Pancreas (tissue), 10 donors: Measurements from ENCODE around the gene RBM24. TPM values are rescaled to one million over a fixed set of nuclear protein-coding genes. Genes with fewer than 3 reads are reported as not detected.

ENCODE experiments used
- ATAC-seq, 4 donors: fragments of 200-7000 bp; cut with Tn5 transposase; one replicate each; pipeline versions ENCODE4 v1.8.0 to v1.9.1; 2020; ENCODE audit warnings: mild to moderate bottlenecking in 4 of 4, moderate library complexity in 4 of 4
- DNase-seq, 6 donors: peaks; one replicate each; pipeline ENCODE4 v3.0.0-alpha.2; 2020
- FAIRE-seq: peaks from 2 replicates; lab custom pipeline; 2012; peaks lifted over from hg19 to GRCh38; lab: Jason Lieb, UNC
- H3K27ac ChIP-seq, 4 donors: fragments of 200-600 bp; sonication (generic); 1 replicate in 3 of 4; 2 replicates in 1 of 4; pipeline versions ENCODE4 v1.5.0 to v1.8.0; 2020
- H3K27me3 ChIP-seq, 4 donors: fragments of 200-600 bp; one replicate each; pipeline ENCODE4 v1.8.0; 2021
- H3K36me3 ChIP-seq, 3 donors: fragments of 200-600 bp; sonication (generic) in 1 of 3; one replicate each; pipeline versions ENCODE4 v1.5.0 to v1.8.0; 2020 to 2021
- H3K4me1 ChIP-seq, 3 donors: fragments of 200-600 bp; one replicate each; pipeline ENCODE4 v1.8.0; 2021
- H3K4me3 ChIP-seq, 4 donors: fragments of 200-600 bp; sonication (generic) in 2 of 4; one replicate each; pipeline versions ENCODE4 v1.5.0 to v1.8.0; 2020 to 2021
- H3K9me3 ChIP-seq, 4 donors: fragments of 200-600 bp; one replicate each; pipeline ENCODE4 v1.8.0; 2021
- CTCF ChIP-seq, 4 donors: fragments of 200-600 bp; sonication (generic) in 3 of 4; IDR thresholded peaks; one replicate each; pipeline versions ENCODE4 v1.5.0 to v1.8.0; 2021; ENCODE audit warnings: antibody characterized with exemption in 4 of 4
- WGBS, 2 donors: extraction: QIAGEN DNeasy Blood & Tissue Kit; methylation state at CpG; one replicate each; pipeline ENCODE4 v1.1.7; 2013; 5-methylcytosine and 5-hydroxymethylcytosine counted together
- intact Hi-C, 3 donors: fragments of 100-400 bp; cut with DNase I; formaldehyde crosslinking; loops; one replicate each; pipeline versions ENCODE4 v1.11.1 to v1.14.2; 2022
- polyA plus RNA-seq, 2 donors: library from polyadenylated mRNA; stranded (reverse); fragments of 200-250 nt; gene quantifications; one replicate each; pipeline ENCODE4 v1.2.3, GENCODE V29; 2013
- total RNA-seq, 6 donors: library from RNA; stranded (reverse); fragmentation: NEBNext Ultra II Directional in 4 of 6; extraction: Animal tissue kit (Norgen Biotek cat#: 25700) in 4 of 6; gene quantifications; one replicate each; pipeline versions ENCODE4 v1.2.1 to v1.2.4, GENCODE V29; 2021 to 2023
- donor health status: healthy with polysubstance abuse.
- donor health status: DM: no; HTN: no; CAD: no; lungs with moderate emphysema.
- donor health status: DM: no; HTN: no; CAD: no.
- donor health status: control.
- donor health status: control.
- donor health status: Bipolar disorder and iron deficiency.
- donor health status: DM: yes; HTN: yes; CAD: no.
- donor health status: DM: no; HTN: no; CAD: no.
- donor health status: DM: no; HTN: no; CAD: no.
- donor health status: DM: yes; HTN: yes; CAD: no.

RBM24 gene
- total and polyA plus RNA-seq, 8 donors = 0.06 to 0.45 (median 0.12) TPM; not detected in 2

GRCh38 chr6:17267566-17267965 lies 13.6 kb upstream of the RBM24 start:
- H3K27me3 ChIP-seq = no peaks in the 10 kb centered on the region
- no peak for FAIRE-seq
- WGBS, 2 donors = 66 to 81% methylated on average over 3 of the region's 3 CpGs
- H3K27ac ChIP-seq = no peak overlapping the region
- H3K4me1 ChIP-seq = no peaks in the 10 kb centered on the region
- intact Hi-C loops = no loop called here
- H3K9me3 ChIP-seq = no peaks in the 10 kb centered on the region
- ATAC-seq = no peak
- H3K4me3 ChIP-seq = no peak overlapping the region
- no peak for TF ChIP-seq CTCF (IDR thresholded peaks at IDR 0.05)
- no peaks in the 10 kb centered on the region for H3K36me3 ChIP-seq
- DNase-seq = no peak

GRCh38 chr6:17268114-17268513 lies 13.0 kb upstream of the RBM24 start:
- Histone ChIP-seq H3K9me3 (no peaks in the 10 kb centered on the region), H3K36me3 (no peaks in the 10 kb centered on the region), H3K27ac (no peak overlapping the region), H3K4me1 (no peaks in the 10 kb centered on the region), H3K4me3 (no peak overlapping the region), H3K27me3 (no peaks in the 10 kb centered on the region)
- no peak for TF ChIP-seq CTCF (IDR thresholded peaks at IDR 0.05)
- intact Hi-C loops = no loop called here
- 74 to 82% methylated on average over 6 of the region's 6 CpGs for WGBS, 2 donors
- ATAC-seq (no peak), DNase-seq (no peak), FAIRE-seq (no peak)

GRCh38 chr6:17269840-17270239 lies 11.3 kb upstream of the RBM24 start:
- TF ChIP-seq CTCF (IDR thresholded peaks at IDR 0.05) = no peak
- H3K4me1 ChIP-seq = no peaks in the 10 kb centered on the region
- H3K9me3 ChIP-seq = no peaks in the 10 kb centered on the region
- no peaks in the 10 kb centered on the region for H3K36me3 ChIP-seq
- 77 to 93% methylated on average over 3 of the region's 3 CpGs for WGBS, 2 donors
- FAIRE-seq (no peak), ATAC-seq (no peak), DNase-seq (no peak)
- no peak overlapping the region for H3K27ac ChIP-seq
- no peak overlapping the region for H3K4me3 ChIP-seq
- intact Hi-C loops = no loop called here
- H3K27me3 ChIP-seq = no peaks in the 10 kb centered on the region

- no peak for FAIRE-seq
- intact Hi-C loops = no loop called here
- 47 to 61% methylated on average over 3 of the region's 3 CpGs for WGBS, 2 donors
- H3K27me3 ChIP-seq = no peaks in the 10 kb centered on the region
- no peak for DNase-seq
- no peaks in the 10 kb centered on the region for H3K36me3 ChIP-seq
- no peak overlapping the region for H3K4me3 ChIP-seq
- no peak for TF ChIP-seq CTCF (IDR thresholded peaks at IDR 0.05)
- no peaks in the 10 kb centered on the region for H3K4me1 ChIP-seq
- H3K9me3 ChIP-seq = no peaks in the 10 kb centered on the region
- no peak for ATAC-seq
- no peak overlapping the region for H3K27ac ChIP-seq
Measured at GRCh38 chr6:17271628-17272027, 9.5 kb upstream of the RBM24 start.

GRCh38 chr6:17276766-17277165 lies 4.4 kb upstream of the RBM24 start:
- no peak for ATAC-seq
- Histone ChIP-seq H3K27me3 (no peaks in the 10 kb centered on the region), H3K27ac (no peak overlapping the region), H3K4me3 (no peak overlapping the region), H3K4me1 (peaks cover 0 to 3% (median 0%) of the 10 kb centered on the region in 3 donors), H3K9me3 (no peaks in the 10 kb centered on the region), H3K36me3 (no peaks in the 10 kb centered on the region)
- DNase-seq = no peak
- no peak for TF ChIP-seq CTCF (IDR thresholded peaks at IDR 0.05)
- intact Hi-C loops = no loop called here
- no peak for FAIRE-seq
- WGBS, 2 donors = 70 to 73% methylated on average over 3 of the region's 3 CpGs
